ENCODE results near the gene HSPA9. TPM values are rescaled to one million over a fixed set of nuclear protein-coding genes. Genes with fewer than 3 reads are reported as not detected.

HSPA9 gene
- total RNA-seq, 1 experiment from 2014 or later, result 460 TPM

GRCh38 chr5:138564242-138564641 is 11.0 kb downstream of the HSPA9 start:
- intact Hi-C loops (cut with micrococcal nuclease; ENCODE audit: unreplicated experiment), result no loop called here
- DNase-seq, result no peak
- Mint-ChIP-seq H3K27me3 (ENCODE audit: unreplicated experiment) (no peaks in the 10 kb centered on the region), H3K27ac (ENCODE audit: unreplicated experiment) (no peak overlapping the region), H3K4me3 (ENCODE audit: low read depth, unreplicated experiment) (no peak overlapping the region), H3K9me3 (ENCODE audit: low read depth, unreplicated experiment) (no peaks in the 10 kb centered on the region), H3K36me3 (ENCODE audit: insufficient read depth, unreplicated experiment) (peaks cover 88% of the 10 kb centered on the region), H3K4me1 (ENCODE audit: low read depth, unreplicated experiment) (peaks cover 24% of the 10 kb centered on the region)
- CTCF ChIA-PET, result no interaction called here
- no peak for TF ChIP-seq CTCF (IDR thresholded peaks at IDR 0.05; ENCODE audit: unreplicated experiment)
- no TSS peak for BruUV-seq (replicated peaks)

- Mint-ChIP-seq H3K36me3 (ENCODE audit: insufficient read depth, unreplicated experiment) (peaks cover 88% of the 10 kb centered on the region), H3K4me1 (ENCODE audit: low read depth, unreplicated experiment) (peaks cover 30% of the 10 kb centered on the region), H3K27me3 (ENCODE audit: unreplicated experiment) (no peaks in the 10 kb centered on the region), H3K27ac (ENCODE audit: unreplicated experiment) (no peak overlapping the region), H3K9me3 (ENCODE audit: low read depth, unreplicated experiment) (no peaks in the 10 kb centered on the region), H3K4me3 (ENCODE audit: low read depth, unreplicated experiment) (no peak overlapping the region)
- intact Hi-C loops (cut with micrococcal nuclease; ENCODE audit: unreplicated experiment), result no loop called here
- DNase-seq, result no peak
- CTCF ChIA-PET, result no interaction called here
- BruUV-seq (replicated peaks), result no TSS peak
- no peak for TF ChIP-seq CTCF (IDR thresholded peaks at IDR 0.05; ENCODE audit: unreplicated experiment)
These were observed 11.7 kb downstream of the HSPA9 start for GRCh38 chr5:138563340-138564118.

- H3K27ac Mint-ChIP-seq (ENCODE audit: unreplicated experiment), result no peak overlapping the region
- CTCF ChIA-PET, result no interaction called here
- no peaks in the 10 kb centered on the region for H3K9me3 Mint-ChIP-seq (ENCODE audit: low read depth, unreplicated experiment)
- no peak overlapping the region for H3K4me3 Mint-ChIP-seq (ENCODE audit: low read depth, unreplicated experiment)
- intact Hi-C loops (cut with micrococcal nuclease; ENCODE audit: unreplicated experiment), result no loop called here
- peaks cover 30% of the 10 kb centered on the region for H3K4me1 Mint-ChIP-seq (ENCODE audit: low read depth, unreplicated experiment)
- no peak for DNase-seq
- no peaks in the 10 kb centered on the region for H3K27me3 Mint-ChIP-seq (ENCODE audit: unreplicated experiment)
- peaks cover 85% of the 10 kb centered on the region for H3K36me3 Mint-ChIP-seq (ENCODE audit: insufficient read depth, unreplicated experiment)
- no TSS peak for BruUV-seq (replicated peaks)
- no peak for TF ChIP-seq CTCF (IDR thresholded peaks at IDR 0.05; ENCODE audit: unreplicated experiment)
These were observed 14.2 kb downstream of the HSPA9 start for GRCh38 chr5:138560971-138561370.

- no peak for DNase-seq
- Mint-ChIP-seq H3K27ac (ENCODE audit: unreplicated experiment) (no peak overlapping the region), H3K36me3 (ENCODE audit: insufficient read depth, unreplicated experiment) (peaks cover 84% of the 10 kb centered on the region), H3K4me3 (ENCODE audit: low read depth, unreplicated experiment) (no peak overlapping the region), H3K27me3 (ENCODE audit: unreplicated experiment) (no peaks in the 10 kb centered on the region), H3K9me3 (ENCODE audit: low read depth, unreplicated experiment) (no peaks in the 10 kb centered on the region), H3K4me1 (ENCODE audit: low read depth, unreplicated experiment) (peaks cover 23% of the 10 kb centered on the region)
- TF ChIP-seq CTCF (IDR thresholded peaks at IDR 0.05; ENCODE audit: unreplicated experiment), result no peak
- CTCF ChIA-PET, result no interaction called here
- no TSS peak for BruUV-seq (replicated peaks)
- intact Hi-C loops (cut with micrococcal nuclease; ENCODE audit: unreplicated experiment), result no loop called here
These were observed 15.3 kb downstream of the HSPA9 start for GRCh38 chr5:138559937-138560336.

Measured in Calu3 (cell line).